ENCODE measurements around the gene ELAC2.

GRCh38 chr17:13027246-13027645 lies 9.4 kb upstream of the ELAC2 start:
- TF ChIP-seq, protein P1, sequence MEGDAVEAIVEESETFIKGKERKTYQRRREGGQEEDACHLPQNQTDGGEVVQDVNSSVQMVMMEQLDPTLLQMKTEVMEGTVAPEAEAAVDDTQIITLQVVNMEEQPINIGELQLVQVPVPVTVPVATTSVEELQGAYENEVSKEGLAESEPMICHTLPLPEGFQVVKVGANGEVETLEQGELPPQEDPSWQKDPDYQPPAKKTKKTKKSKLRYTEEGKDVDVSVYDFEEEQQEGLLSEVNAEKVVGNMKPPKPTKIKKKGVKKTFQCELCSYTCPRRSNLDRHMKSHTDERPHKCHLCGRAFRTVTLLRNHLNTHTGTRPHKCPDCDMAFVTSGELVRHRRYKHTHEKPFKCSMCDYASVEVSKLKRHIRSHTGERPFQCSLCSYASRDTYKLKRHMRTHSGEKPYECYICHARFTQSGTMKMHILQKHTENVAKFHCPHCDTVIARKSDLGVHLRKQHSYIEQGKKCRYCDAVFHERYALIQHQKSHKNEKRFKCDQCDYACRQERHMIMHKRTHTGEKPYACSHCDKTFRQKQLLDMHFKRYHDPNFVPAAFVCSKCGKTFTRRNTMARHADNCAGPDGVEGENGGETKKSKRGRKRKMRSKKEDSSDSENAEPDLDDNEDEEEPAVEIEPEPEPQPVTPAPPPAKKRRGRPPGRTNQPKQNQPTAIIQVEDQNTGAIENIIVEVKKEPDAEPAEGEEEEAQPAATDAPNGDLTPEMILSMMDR (conservative IDR thresholded peaks at IDR 0.05; ENCODE audit: low read length) = no peak
- TF ChIP-seq EZH2phosphoT487 (IDR thresholded peaks at IDR 0.05; ENCODE audit: borderline replicate concordance) = no peak

All from Loucy (cell line).